HepG2 (cell line): ENCODE results near the gene SLC5A10. TPM values are rescaled to one million over a fixed set of nuclear protein-coding genes. Genes with fewer than 3 reads are reported as not detected.

Source experiments
- CREM ChIP-seq, 2 experiments: sonication (generic) in 1 of 2; formaldehyde crosslinking in 1 of 2; IDR thresholded peaks; 2 replicates each; pipeline versions ENCODE4 v1.4.0 to v1.6.1; 2016 to 2020; ENCODE audit warnings: antibody characterized with exemption in 1 of 2, mild to moderate bottlenecking in 1 of 2, missing genetic modification reagents in 1 of 2
- FOXA1 ChIP-seq, 2 experiments: fragments of 450-650 bp in 1 of 2; sonication (generic) in 1 of 2; formaldehyde crosslinking in 1 of 2; IDR thresholded peaks; 2 replicates each; pipeline versions ENCODE4 v1.4.0 to v1.6.1; 2016 to 2020; ENCODE audit warnings: missing genetic modification reagents in 1 of 2
- HES4 ChIP-seq: sonication (generic); formaldehyde crosslinking; IDR thresholded peaks from 2 replicates; pipeline ENCODE4 v1.9.0; 2021; ENCODE audit warnings: mild to moderate bottlenecking, missing genetic modification reagents, borderline replicate concordance
- IRX3 ChIP-seq: sonication (generic); formaldehyde crosslinking; IDR thresholded peaks from 2 replicates; pipeline ENCODE4 v1.8.1; 2023; ENCODE audit warnings: mild to moderate bottlenecking, low read depth, missing genetic modification reagents, borderline replicate concordance
- MED1 ChIP-seq: sonication (generic); formaldehyde crosslinking; IDR thresholded peaks from 2 replicates; pipeline ENCODE4 v1.4.0; 2020; ENCODE audit warnings: missing genetic modification reagents
- PAF1 ChIP-seq: IDR thresholded peaks from 2 replicates; pipeline ENCODE4 v1.6.1; 2016; ENCODE audit warnings: missing genetic modification reagents, missing compliant biosample characterization
- RBFOX2 ChIP-seq: fragments of 200-400 bp; formaldehyde crosslinking; IDR thresholded peaks from 2 replicates; pipeline ENCODE4 v1.6.1; 2017; ENCODE audit warnings: low read depth, mild to moderate bottlenecking, low read length
- SALL2 ChIP-seq: sonication (generic); formaldehyde crosslinking; IDR thresholded peaks from 2 replicates; pipeline ENCODE4 v1.8.1; 2023; ENCODE audit warnings: mild to moderate bottlenecking, missing genetic modification reagents, inconsistent platforms
- SMC3 ChIP-seq: IDR thresholded peaks from 2 replicates; pipeline ENCODE4 v1.6.1; 2011; ENCODE audit warnings: low read length, improper control_type of control experiment
- TCF7 ChIP-seq: sonication (generic); IDR thresholded peaks from 2 replicates; pipeline ENCODE4 v1.6.1; 2016; ENCODE audit warnings: antibody characterized with exemption, low read depth
- ZBTB8A ChIP-seq: sonication (generic); formaldehyde crosslinking; IDR thresholded peaks from 2 replicates; pipeline ENCODE4 v1.4.0; 2020; ENCODE audit warnings: mild to moderate bottlenecking, low read depth, missing genetic modification reagents, borderline replicate concordance
- ZC3H13 ChIP-seq: sonication (generic); formaldehyde crosslinking; IDR thresholded peaks from 2 replicates; pipeline ENCODE4 v1.8.1; 2023; ENCODE audit warnings: mild to moderate bottlenecking, missing genetic modification reagents, moderate library complexity
- ZFP36L2 ChIP-seq: sonication (generic); formaldehyde crosslinking; IDR thresholded peaks from 2 replicates; pipeline ENCODE4 v1.4.0; 2020; ENCODE audit warnings: missing genetic modification reagents
- ZNF264 ChIP-seq: sonication (generic); formaldehyde crosslinking; IDR thresholded peaks from 2 replicates; pipeline ENCODE4 v1.4.0; 2020; ENCODE audit warnings: missing genetic modification reagents
- ZNF292 ChIP-seq: sonication (generic); formaldehyde crosslinking; IDR thresholded peaks from 2 replicates; pipeline ENCODE4 v1.8.1; 2022; ENCODE audit warnings: mild to moderate bottlenecking, low read depth, missing genetic modification reagents, borderline replicate concordance
- ZNF34 ChIP-seq: sonication (generic); formaldehyde crosslinking; IDR thresholded peaks from 2 replicates; pipeline ENCODE4 v1.4.0; 2020; ENCODE audit warnings: mild to moderate bottlenecking, missing genetic modification reagents, borderline replicate concordance
- ZNF451 ChIP-seq: sonication (generic); formaldehyde crosslinking; IDR thresholded peaks from 2 replicates; pipeline ENCODE4 v1.5.0; 2020; ENCODE audit warnings: mild to moderate bottlenecking, missing genetic modification reagents
- ZNF768 ChIP-seq: sonication (generic); formaldehyde crosslinking; IDR thresholded peaks from 2 replicates; pipeline ENCODE4 v1.4.0; 2020; ENCODE audit warnings: missing genetic modification reagents
- ZNF841 ChIP-seq: sonication (generic); formaldehyde crosslinking; IDR thresholded peaks from 2 replicates; pipeline ENCODE4 v1.8.1; 2023; ENCODE audit warnings: missing genetic modification reagents, borderline replicate concordance
- ZNF891 ChIP-seq: sonication (generic); formaldehyde crosslinking; IDR thresholded peaks from 2 replicates; pipeline ENCODE4 v1.5.0; 2020; ENCODE audit warnings: mild to moderate bottlenecking, missing genetic modification reagents
- polyA plus RNA-seq, 8 experiments: library from polyadenylated mRNA; depleted of rRNA in 3 of 8; stranded (reverse) in 7 of 8; unstranded in 1 of 8; fragments of >200 nt; fragmentation: Illumina TruSeq in 4 of 8; extraction: Trizol in 4 of 8; gene quantifications; 2 replicates each; pipeline versions ENCODE4 v1.2.1 to v1.2.3, GENCODE V29; 2011 to 2016; ENCODE audit warnings: low read depth in 4 of 8, missing spikeins in 1 of 8, mixed read lengths in 1 of 8; ENCODE audit not compliant: insufficient read depth in 1 of 8
- total RNA-seq, 5 experiments: library from RNA; depleted of rRNA; stranded (reverse); fragments of >200 nt; fragmentation: Illumina TruSeq; extraction: Trizol; gene quantifications; 2 replicates each; pipeline ENCODE4 v1.2.3, GENCODE V29; 2016; ENCODE audit warnings: low read depth in 1 of 5
- TF ChIP-seq, protein P1 (sequence below), 2 experiments: sonication (generic) in 1 of 2; formaldehyde crosslinking in 1 of 2; IDR thresholded peaks; 2 replicates each; pipeline versions ENCODE4 v1.4.0 to v1.6.1; 2018 to 2020; ENCODE audit warnings: missing genetic modification reagents in 2 of 2, borderline replicate concordance in 1 of 2, low read depth in 1 of 2, mild to moderate bottlenecking in 1 of 2, missing biosample characterization in 1 of 2
- TF ChIP-seq, protein P2 (sequence below): sonication (generic); formaldehyde crosslinking; IDR thresholded peaks from 2 replicates; pipeline ENCODE4 v1.5.0; 2020; ENCODE audit warnings: mild to moderate bottlenecking, missing genetic modification reagents, borderline replicate concordance
- TF ChIP-seq, protein P3 (sequence below): sonication (generic); formaldehyde crosslinking; IDR thresholded peaks from 2 replicates; pipeline ENCODE4 v1.5.0; 2020; ENCODE audit warnings: missing genetic modification reagents
- TF ChIP-seq, protein P4 (sequence below): sonication (generic); IDR thresholded peaks from 2 replicates; pipeline ENCODE4 v1.6.1; 2016; ENCODE audit warnings: low read depth, borderline replicate concordance
- TF ChIP-seq, protein P5 (sequence below): sonication (generic); formaldehyde crosslinking; IDR thresholded peaks from 2 replicates; pipeline ENCODE4 v1.4.0; 2020; ENCODE audit warnings: missing genetic modification reagents, low read depth, mild to moderate bottlenecking, borderline replicate concordance

SLC5A10 gene
- total and polyA plus RNA-seq, 2 of the 13 experiments (the other 11 are each of a cell fraction or from before 2014, with no cell fraction given) = 0.05 TPM; not detected in 1

DNA sequence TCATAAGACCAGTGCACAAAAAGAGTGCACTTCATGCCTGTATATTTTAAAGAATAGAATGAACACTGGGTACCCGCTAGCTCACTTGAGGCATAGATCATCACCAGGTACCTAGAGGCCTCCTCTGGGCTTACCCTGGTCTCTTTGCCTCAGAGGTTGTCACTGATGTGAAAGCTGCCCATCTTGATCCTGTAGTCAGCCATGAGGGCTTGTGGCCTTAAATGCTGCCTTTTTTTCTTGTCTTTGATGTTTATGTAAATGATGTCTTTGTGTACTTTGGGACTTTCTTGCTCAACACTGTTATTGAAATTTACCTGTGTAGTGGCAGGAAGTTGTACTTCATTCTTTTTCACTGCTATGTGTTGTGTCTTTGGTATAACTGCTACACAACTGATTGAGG, 26.8 kb upstream of the SLC5A10 start (continued):
- TF ChIP-seq, protein P1, sequence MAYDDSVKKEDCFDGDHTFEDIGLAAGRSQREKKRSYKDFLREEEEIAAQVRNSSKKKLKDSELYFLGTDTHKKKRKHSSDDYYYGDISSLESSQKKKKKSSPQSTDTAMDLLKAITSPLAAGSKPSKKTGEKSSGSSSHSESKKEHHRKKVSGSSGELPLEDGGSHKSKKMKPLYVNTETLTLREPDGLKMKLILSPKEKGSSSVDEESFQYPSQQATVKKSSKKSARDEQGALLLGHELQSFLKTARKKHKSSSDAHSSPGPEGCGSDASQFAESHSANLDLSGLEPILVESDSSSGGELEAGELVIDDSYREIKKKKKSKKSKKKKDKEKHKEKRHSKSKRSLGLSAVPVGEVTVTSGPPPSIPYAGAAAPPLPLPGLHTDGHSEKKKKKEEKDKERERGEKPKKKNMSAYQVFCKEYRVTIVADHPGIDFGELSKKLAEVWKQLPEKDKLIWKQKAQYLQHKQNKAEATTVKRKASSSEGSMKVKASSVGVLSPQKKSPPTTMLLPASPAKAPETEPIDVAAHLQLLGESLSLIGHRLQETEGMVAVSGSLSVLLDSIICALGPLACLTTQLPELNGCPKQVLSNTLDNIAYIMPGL (CRISPR knock-in tag; IDR thresholded peaks at IDR 0.05; ENCODE audit: borderline replicate concordance in 1 of 2, low read depth in 1 of 2) = no peak
- TF ChIP-seq CREM (IDR thresholded peaks at IDR 0.05) (peak; percentile 29; the same call in 1 of the 2 replicates), CREM (CRISPR knock-in tag; IDR thresholded peaks at IDR 0.05) (no peak), ZNF451 (CRISPR knock-in tag) (no peak), RBFOX2 (no peak), MED1 (peak; percentile 72), ZC3H13 (CRISPR knock-in tag) (no peak), ZNF768 (CRISPR knock-in tag) (no peak), ZFP36L2 (CRISPR knock-in tag) (no peak), ZNF841 (CRISPR knock-in tag) (no peak), SMC3 (no peak), ZBTB8A (no peak), TCF7 (peak; percentile 89), PAF1 (CRISPR knock-in tag) (no peak), ZNF292 (no peak), ZNF34 (CRISPR knock-in tag) (no peak), ZNF264 (CRISPR knock-in tag) (no peak), HES4 (CRISPR knock-in tag) (no peak), SALL2 (no peak), IRX3 (CRISPR knock-in tag) (no peak), ZNF891 (CRISPR knock-in tag) (no peak), FOXA1 (IDR thresholded peaks at IDR 0.05) (peak; percentile 62), FOXA1 (CRISPR knock-in tag; IDR thresholded peaks at IDR 0.05) (peak; percentile 93)
- TF ChIP-seq, protein P2, sequence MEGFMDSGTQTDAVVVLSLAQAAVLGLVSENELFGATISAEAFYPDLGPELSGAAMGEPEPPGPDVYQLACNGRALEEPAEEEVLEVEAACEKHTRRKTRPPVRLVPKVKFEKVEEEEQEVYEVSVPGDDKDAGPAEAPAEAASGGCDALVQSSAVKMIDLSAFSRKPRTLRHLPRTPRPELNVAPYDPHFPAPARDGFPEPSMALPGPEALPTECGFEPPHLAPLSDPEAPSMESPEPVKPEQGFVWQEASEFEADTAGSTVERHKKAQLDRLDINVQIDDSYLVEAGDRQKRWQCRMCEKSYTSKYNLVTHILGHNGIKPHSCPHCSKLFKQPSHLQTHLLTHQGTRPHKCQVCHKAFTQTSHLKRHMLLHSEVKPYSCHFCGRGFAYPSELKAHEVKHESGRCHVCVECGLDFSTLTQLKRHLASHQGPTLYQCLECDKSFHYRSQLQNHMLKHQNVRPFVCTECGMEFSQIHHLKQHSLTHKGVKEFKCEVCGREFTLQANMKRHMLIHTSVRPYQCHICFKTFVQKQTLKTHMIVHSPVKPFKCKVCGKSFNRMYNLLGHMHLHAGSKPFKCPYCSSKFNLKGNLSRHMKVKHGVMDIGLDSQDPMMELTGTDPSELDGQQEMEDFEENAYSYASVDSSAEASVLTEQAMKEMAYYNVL (CRISPR knock-in tag) = no peak
- TF ChIP-seq, protein P3, sequence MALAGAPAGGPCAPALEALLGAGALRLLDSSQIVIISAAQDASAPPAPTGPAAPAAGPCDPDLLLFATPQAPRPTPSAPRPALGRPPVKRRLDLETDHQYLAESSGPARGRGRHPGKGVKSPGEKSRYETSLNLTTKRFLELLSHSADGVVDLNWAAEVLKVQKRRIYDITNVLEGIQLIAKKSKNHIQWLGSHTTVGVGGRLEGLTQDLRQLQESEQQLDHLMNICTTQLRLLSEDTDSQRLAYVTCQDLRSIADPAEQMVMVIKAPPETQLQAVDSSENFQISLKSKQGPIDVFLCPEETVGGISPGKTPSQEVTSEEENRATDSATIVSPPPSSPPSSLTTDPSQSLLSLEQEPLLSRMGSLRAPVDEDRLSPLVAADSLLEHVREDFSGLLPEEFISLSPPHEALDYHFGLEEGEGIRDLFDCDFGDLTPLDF = no peak
- TF ChIP-seq, protein P4, sequence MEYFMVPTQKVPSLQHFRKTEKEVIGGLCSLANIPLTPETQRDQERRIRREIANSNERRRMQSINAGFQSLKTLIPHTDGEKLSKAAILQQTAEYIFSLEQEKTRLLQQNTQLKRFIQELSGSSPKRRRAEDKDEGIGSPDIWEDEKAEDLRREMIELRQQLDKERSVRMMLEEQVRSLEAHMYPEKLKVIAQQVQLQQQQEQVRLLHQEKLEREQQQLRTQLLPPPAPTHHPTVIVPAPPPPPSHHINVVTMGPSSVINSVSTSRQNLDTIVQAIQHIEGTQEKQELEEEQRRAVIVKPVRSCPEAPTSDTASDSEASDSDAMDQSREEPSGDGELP = 0 out of 2 replicates have a peak, but pooled peaks have one; percentile 9
- TF ChIP-seq, protein P5, sequence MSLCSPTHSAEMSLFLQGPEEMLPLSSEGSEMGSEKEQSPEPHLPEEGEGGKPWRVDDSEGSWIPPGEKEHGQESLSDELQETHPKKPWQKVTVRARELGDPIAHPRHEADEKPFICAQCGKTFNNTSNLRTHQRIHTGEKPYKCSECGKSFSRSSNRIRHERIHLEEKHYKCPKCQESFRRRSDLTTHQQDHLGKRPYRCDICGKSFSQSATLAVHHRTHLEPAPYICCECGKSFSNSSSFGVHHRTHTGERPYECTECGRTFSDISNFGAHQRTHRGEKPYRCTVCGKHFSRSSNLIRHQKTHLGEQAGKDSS (CRISPR knock-in tag) = no peak
